ENCODE results near the gene KCNC1.

The KCNC1 gene

DNA sequence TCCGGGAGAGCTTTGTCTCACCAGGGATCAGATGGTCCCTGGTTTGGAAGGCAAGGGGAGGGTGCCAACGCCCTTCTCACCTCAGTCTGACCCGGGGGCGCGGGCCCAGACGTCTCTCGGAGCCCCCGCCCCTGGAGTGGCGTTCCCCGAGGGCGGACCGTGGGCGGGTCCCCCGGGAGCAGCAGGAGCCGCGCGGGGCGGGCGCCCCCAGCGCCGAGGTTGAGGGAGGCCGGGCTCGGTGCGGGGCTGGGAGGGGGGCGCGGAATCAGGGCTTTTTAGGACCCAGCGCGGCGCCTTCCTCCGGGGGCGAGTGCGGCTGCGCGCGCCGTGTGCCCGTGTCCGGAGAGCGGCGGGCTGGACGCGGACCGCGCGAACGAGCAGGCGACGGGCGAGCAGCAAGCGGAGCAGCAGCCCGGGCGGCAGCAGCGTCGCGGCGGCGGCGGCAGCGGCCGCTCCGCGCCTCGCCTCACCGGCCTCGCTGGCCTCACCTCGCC is at the start of gene KCNC1:
Gene KCNC1 (plus strand): TSS at position 364 of the 494 bp plus-strand sequence. CDS start 1,222 bp downstream, outside the sequence.
- DNase-seq: peak; percentile 63

DNA sequence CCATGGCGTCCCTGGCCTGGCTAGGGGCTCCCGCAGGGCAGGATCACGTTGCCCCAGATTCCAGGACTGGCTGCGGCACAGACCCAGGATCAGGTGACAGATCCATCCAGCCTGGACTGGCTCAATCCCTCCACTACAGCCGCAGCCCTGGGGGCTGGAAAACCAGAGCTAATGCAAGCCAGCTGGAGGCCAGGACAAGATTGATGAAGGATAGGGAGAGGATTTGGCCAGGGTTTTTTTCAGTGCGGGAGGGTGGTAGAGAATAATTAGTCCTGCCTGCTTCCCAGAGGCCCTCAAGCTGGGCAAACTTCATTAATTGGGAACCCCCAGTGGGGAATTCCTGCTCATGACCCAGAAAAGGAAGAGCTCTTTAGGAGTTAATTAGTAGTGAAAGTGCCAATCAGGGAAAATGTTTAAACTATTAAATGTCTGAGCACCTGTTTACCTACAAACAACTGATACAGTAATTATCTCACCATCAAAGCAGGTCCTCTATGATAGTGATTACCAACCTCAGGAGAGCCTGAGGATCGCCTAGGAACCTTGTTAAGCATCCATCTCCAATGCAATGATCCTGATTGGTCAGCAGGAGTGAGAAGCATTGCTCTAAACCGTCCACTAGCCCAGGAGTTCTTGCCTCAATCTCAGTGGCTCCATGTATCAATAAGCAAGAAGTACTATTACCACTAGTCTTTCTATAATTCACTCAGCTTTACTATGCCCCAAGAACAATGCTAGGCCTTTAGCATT is 48.2 kb upstream of the KCNC1 start:
- DNase-seq: no peak

DNA sequence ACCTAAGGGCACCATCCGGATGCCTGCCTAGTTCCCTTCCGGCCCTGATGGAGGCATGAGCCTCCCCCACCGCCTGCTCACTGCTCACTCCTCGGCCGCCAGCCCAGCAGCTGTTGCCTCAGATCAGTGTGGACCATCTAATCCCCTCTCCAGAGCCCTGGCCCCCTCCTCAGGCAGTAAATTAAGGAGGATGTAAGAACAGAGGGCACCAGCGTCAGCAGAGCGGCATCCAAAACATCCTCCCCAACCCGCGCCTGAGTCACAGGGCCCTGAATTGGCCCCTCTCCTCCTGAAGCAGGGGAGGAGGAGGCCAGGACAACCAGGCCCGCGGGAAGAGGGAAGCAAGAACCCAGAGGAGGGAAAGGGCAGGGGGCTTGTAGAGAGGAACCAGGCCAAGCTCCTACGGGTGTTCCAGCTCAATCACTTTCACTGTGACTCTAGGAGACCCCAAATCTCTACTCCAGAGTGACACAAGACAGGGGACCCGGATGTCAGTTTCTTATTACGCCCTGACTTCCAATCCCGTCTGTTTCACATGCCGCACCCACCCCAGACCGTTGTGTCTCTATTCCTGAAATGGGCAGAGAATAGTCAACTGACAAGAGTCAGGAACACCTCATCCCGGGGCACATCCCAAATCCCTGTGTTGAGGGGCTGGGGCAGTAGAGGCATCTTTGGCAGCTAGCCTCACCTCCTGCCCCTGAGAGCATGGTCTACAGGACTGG is 46.5 kb upstream of the KCNC1 start:
- DNase-seq: no peak

GRCh38 chr11:17691550-17691949 is 43.0 kb upstream of the KCNC1 start:
- no peak for DNase-seq

- DNase-seq: no peak
Measured at GRCh38 chr11:17691976-17692375, 42.6 kb upstream of the KCNC1 start.

DNA sequence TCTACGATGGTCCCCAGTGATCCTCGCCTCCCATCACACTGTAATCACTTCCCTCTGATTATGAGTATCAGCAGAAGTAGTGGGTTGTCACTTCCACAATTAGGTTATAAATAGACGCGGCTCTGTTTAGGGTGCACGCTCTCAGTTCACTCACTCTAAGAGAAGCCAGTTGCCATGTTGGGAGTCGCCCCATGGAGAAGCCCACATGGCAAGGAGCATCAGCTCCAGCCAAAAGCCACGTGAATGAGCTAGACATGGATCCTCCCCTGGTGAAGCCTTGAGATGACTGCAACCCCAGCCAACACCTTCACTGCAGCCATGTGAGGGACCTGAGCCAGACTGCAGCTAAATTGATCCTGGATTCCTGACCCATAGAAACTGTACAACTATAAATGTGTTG is 41.6 kb upstream of the KCNC1 start:
- no peak for DNase-seq

- DNase-seq: no peak
Measured at GRCh38 chr11:17693531-17693930, 41.0 kb upstream of the KCNC1 start.

- no peak for DNase-seq
Measured at GRCh38 chr11:17694494-17695110, 40.0 kb upstream of the KCNC1 start.

GRCh38 chr11:17695454-17696441 is 38.8 kb upstream of the KCNC1 start:
- no peak for DNase-seq

DNA sequence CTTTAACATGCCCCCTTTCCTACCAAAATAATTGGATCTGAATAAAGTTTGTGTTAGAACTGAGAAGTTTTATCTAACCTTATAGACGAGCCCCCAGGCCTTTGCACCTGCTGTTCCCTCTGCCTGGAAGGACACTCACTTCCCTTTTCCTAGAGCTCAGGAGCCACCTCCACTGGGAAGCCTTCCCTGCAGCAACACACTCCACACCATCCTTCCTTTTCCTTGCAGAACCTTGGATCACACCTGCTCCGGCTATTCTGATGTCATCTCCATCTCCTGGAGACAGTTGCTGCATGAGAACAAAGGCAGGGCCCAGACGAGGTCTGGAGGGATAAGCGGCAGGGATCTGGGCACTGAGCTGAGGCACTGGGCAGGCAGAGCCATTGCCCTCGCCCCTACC is 37.8 kb upstream of the KCNC1 start:
- DNase-seq: no peak

- DNase-seq: no peak
Measured at GRCh38 chr11:17697175-17697949, 37.2 kb upstream of the KCNC1 start.

GRCh38 chr11:17699147-17700114 is 35.1 kb upstream of the KCNC1 start:
- DNase-seq: no peak

GRCh38 chr11:17700991-17701390 is 33.6 kb upstream of the KCNC1 start:
- DNase-seq: no peak

GRCh38 chr11:17702876-17703275 is 31.7 kb upstream of the KCNC1 start:
- no peak for DNase-seq

GRCh38 chr11:17703951-17704350 is 30.6 kb upstream of the KCNC1 start:
- DNase-seq: no peak

DNA sequence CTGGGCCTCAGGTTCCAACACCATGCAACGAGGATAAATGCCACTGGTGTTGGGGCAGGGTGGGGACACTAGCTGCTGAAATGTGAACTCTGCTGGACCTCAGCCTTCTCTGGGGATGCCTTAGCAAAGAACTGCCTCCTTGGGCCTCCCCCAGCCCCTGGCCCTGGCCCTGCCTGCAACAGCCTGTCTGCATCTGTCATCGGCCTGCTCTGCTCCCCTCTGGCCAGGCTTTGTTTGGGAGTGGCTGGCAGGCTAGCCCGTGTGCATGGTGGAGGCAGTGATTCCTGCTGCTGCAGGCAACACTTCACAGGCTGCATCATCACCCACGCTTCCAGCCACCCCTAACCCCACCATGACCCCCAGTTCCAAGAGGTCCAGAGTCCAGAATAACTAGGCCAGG is 26.8 kb upstream of the KCNC1 start:
- no peak for DNase-seq

DNA sequence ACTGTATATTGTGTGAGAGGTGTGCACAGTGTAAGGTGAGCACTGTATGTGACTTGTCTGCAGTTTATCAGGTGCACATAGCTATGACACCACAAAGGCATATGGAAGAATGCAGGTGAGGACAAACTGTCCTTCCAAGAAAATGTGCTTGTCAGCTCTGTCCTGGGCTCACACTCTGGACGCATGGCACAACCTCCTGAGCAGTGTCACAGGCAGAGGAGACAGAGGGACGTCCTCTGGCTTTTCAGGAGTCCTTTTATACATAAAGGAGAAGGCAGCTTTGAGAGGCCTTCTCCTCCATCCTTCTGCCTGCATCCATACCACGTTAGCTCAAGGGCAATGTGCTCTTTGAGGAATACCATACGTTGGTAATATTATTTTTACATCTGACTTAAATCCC is 22.7 kb upstream of the KCNC1 start:
- DNase-seq: no peak

- no peak for DNase-seq
Measured at GRCh38 chr11:17713851-17714250, 20.7 kb upstream of the KCNC1 start.

GRCh38 chr11:17714356-17714854 is 20.2 kb upstream of the KCNC1 start:
- no peak for DNase-seq

GRCh38 chr11:17714870-17715269 is 19.7 kb upstream of the KCNC1 start:
- no peak for DNase-seq
